Panc1 (cell line): ENCODE measurements around the gene NME2. TPM values are rescaled to one million over a fixed set of nuclear protein-coding genes. Genes with fewer than 3 reads are reported as not detected.

Source experiments
- ATAC-seq: fragments of 200-7000 bp; cut with Tn5 transposase; 2 replicates; pipeline ENCODE4 v1.9.1; 2020; ENCODE audit warnings: mild to moderate bottlenecking, moderate library complexity
- BruUV-seq: library from RNA; stranded (reverse); fragments of 400-500 nt; replicated peaks from 2 replicates; lab custom pipeline; 2021; lab: Mats Ljungman, UMichigan
- CTCF ChIA-PET: fragments of 300-600 bp; sonication (Branson Sonifier 250); formaldehyde crosslinking; loops from one replicate; lab custom pipeline; 2022; ENCODE audit warnings: antibody characterized with exemption; lab: Charles Lee
- POLR2A ChIA-PET: fragments of 300-600 bp; sonication (Branson Sonifier 250); formaldehyde crosslinking; loops from one replicate; lab custom pipeline; 2022; ENCODE audit warnings: antibody characterized with exemption; lab: Charles Lee
- DNase-seq: peaks from one replicate; pipeline ENCODE4 v3.0.0-alpha.2; 2010; ENCODE audit warnings: low read depth, low spot score
- H3K27ac ChIP-seq: 2 replicates; pipeline ENCODE4 v1.5.1; 2011; ENCODE audit warnings: mild to moderate bottlenecking, low read length, inconsistent platforms
- H3K27me3 ChIP-seq: fragments of 200-500 bp; sonication (Bioruptor generic); 2 replicates; pipeline ENCODE4 v1.6.0; 2014; ENCODE audit warnings: low read length, inconsistent platforms; ENCODE audit not compliant: control insufficient read depth, insufficient read depth
- H3K36me3 ChIP-seq: fragments of 200-500 bp; sonication (Bioruptor generic); 2 replicates; pipeline ENCODE4 v1.5.1; 2014; ENCODE audit warnings: inconsistent platforms, mild to moderate bottlenecking, low read length, moderate library complexity; ENCODE audit not compliant: control insufficient read depth, insufficient read depth
- H3K4me1 ChIP-seq: 2 replicates; pipeline ENCODE4 v1.5.1; 2011; ENCODE audit warnings: inconsistent platforms, mild to moderate bottlenecking, low read length, moderate library complexity; ENCODE audit not compliant: control insufficient read depth, insufficient read depth
- H3K4me3 ChIP-seq, 2 experiments: 2 replicates each; pipeline ENCODE4 v1.5.1; 2011 to 2012; ENCODE audit warnings: low read depth in 2 of 2, low read length in 2 of 2, mild to moderate bottlenecking in 2 of 2, inconsistent platforms in 1 of 2, moderate library complexity in 1 of 2
- H3K9me3 ChIP-seq: fragments of 200-500 bp; sonication (Bioruptor generic); 2 replicates; pipeline ENCODE4 v1.5.1; 2014; ENCODE audit warnings: low read depth, mild to moderate bottlenecking, inconsistent platforms, low read length, moderate library complexity; ENCODE audit not compliant: control insufficient read depth, insufficient read depth
- POLR2AphosphoS5 ChIP-seq: IDR thresholded peaks from 2 replicates; pipeline ENCODE4 v1.6.1; 2012; ENCODE audit warnings: mild to moderate bottlenecking, low read depth, low read length, moderate library complexity
- SIN3A ChIP-seq: IDR thresholded peaks from 2 replicates; pipeline ENCODE4 v1.6.1; 2012; ENCODE audit warnings: low read depth, mild to moderate bottlenecking, low read length, moderate library complexity, borderline replicate concordance; ENCODE audit not compliant: insufficient read depth
- TCF7L2 ChIP-seq: IDR thresholded peaks from 2 replicates; pipeline ENCODE4 v1.6.1; 2011; ENCODE audit warnings: mild to moderate bottlenecking, low read depth, low read length, inconsistent platforms
- in situ Hi-C: cut with HindIII; loops from 2 replicates; pipeline ENCODE4 v1.10.0; 2016; ENCODE audit warnings: low sequenced_read_pairs, low pct_unique_long_range_greater_than_20kb
- intact Hi-C: fragments of 100-400 bp; cut with micrococcal nuclease; formaldehyde crosslinking; loops from one replicate; pipeline ENCODE4 v1.10.0; 2022; ENCODE audit not compliant: unreplicated experiment
- total RNA-seq: library from RNA; stranded (reverse); gene quantifications from one replicate; pipeline ENCODE4 v1.2.1, GENCODE V29; 2021; ENCODE audit not compliant: unreplicated experiment
- TF ChIP-seq, protein P1 (sequence below), 2 experiments: IDR thresholded peaks; 2 replicates each; pipeline ENCODE4 v1.6.1; 2011 to 2012; ENCODE audit warnings: low read depth in 2 of 2, control low read depth in 1 of 2, low read length in 1 of 2, mild to moderate bottlenecking in 1 of 2, moderate library complexity in 1 of 2; ENCODE audit not compliant: insufficient read depth in 1 of 2
- TF ChIP-seq, protein P2 (sequence below): fragments of 450-650 bp; IDR thresholded peaks from 2 replicates; pipeline ENCODE4 v1.5.1; 2017; ENCODE audit warnings: mild to moderate bottlenecking

NME2 gene
- total RNA-seq, 1 experiment from 2014 or later, result 1,280 TPM

DNA sequence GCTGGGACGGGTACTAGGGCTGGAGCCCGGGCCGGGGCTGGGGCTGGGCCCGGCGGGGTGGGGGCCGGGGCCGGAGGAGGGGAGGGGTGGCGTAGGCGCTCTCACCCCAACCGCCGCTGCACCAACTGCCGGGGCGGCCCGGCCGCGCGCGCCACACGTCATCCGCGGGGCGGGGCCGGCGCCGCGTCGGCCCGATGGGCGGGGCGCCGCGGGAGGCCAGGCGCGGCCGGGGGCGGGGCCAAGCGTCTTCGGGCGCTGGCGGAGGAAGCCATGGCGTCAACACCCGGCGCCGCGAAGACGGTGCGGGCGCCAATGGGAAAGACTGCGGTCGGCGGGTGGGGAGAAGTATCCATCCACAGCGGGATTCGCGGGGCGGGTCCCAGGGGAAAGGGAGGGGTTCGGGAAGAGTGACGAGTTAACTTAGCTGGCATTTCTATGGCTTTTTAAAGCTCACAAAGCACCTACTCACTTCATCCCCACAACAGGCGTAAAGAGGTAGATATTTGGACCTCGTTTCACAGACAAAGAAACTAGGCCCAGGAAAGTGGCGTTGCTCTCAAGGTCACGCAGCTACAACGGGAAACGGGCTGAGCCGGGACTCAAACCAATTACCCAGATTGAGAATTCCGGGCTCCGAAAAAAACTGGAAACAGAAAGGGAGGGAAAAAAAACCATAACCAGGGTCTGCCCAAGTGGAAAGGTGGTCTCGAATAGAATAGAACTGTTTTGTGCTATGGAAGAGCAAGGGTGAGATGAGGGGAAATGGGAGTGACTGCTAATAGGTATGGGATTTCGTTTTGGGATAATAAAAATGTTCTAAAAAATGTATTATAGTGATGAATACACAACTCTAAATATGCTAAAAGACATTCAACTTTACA is 45.2 kb upstream of the NME2 start, which contains the start of gene SPAG9:
Gene SPAG9 (minus strand): TSS at position 130 of the 881 bp plus-strand sequence. CDS start 212 bp downstream, outside the sequence.
- Histone ChIP-seq H3K36me3 (peaks cover 7% of the 10 kb centered on the region; the same call in 1 of the 2 replicates), H3K27me3 (no peaks in the 10 kb centered on the region), H3K9me3 (no peaks in the 10 kb centered on the region), H3K4me3 (peak within 1 kb of the TSS; percentile 84 to 92), H3K4me1 (peaks cover 27% of the 10 kb centered on the region), H3K27ac (peak within 1 kb of the TSS; percentile 97)
- DNase-seq, result peak; percentile 76
- ATAC-seq, result peak; percentile 90
- CTCF ChIA-PET, result interaction anchor here (0.7 to 1.5 kb wide), 2 partner anchors 32 to 116 kb away, joined by 3 to 18 read pairs; partner anchors contain the start of gene NME1
- in situ Hi-C loops, result no loop called here
- TF ChIP-seq, protein P1, sequence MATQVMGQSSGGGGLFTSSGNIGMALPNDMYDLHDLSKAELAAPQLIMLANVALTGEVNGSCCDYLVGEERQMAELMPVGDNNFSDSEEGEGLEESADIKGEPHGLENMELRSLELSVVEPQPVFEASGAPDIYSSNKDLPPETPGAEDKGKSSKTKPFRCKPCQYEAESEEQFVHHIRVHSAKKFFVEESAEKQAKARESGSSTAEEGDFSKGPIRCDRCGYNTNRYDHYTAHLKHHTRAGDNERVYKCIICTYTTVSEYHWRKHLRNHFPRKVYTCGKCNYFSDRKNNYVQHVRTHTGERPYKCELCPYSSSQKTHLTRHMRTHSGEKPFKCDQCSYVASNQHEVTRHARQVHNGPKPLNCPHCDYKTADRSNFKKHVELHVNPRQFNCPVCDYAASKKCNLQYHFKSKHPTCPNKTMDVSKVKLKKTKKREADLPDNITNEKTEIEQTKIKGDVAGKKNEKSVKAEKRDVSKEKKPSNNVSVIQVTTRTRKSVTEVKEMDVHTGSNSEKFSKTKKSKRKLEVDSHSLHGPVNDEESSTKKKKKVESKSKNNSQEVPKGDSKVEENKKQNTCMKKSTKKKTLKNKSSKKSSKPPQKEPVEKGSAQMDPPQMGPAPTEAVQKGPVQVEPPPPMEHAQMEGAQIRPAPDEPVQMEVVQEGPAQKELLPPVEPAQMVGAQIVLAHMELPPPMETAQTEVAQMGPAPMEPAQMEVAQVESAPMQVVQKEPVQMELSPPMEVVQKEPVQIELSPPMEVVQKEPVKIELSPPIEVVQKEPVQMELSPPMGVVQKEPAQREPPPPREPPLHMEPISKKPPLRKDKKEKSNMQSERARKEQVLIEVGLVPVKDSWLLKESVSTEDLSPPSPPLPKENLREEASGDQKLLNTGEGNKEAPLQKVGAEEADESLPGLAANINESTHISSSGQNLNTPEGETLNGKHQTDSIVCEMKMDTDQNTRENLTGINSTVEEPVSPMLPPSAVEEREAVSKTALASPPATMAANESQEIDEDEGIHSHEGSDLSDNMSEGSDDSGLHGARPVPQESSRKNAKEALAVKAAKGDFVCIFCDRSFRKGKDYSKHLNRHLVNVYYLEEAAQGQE (IDR thresholded peaks at IDR 0.05; ENCODE audit: insufficient read depth in 1 of 2, low read depth in 2 of 2, low read length in 1 of 2), result 0 out of 4 replicates have a peak, but pooled peaks of 1 of the 2 experiments have one; percentile 11
- TF ChIP-seq, protein P2, sequence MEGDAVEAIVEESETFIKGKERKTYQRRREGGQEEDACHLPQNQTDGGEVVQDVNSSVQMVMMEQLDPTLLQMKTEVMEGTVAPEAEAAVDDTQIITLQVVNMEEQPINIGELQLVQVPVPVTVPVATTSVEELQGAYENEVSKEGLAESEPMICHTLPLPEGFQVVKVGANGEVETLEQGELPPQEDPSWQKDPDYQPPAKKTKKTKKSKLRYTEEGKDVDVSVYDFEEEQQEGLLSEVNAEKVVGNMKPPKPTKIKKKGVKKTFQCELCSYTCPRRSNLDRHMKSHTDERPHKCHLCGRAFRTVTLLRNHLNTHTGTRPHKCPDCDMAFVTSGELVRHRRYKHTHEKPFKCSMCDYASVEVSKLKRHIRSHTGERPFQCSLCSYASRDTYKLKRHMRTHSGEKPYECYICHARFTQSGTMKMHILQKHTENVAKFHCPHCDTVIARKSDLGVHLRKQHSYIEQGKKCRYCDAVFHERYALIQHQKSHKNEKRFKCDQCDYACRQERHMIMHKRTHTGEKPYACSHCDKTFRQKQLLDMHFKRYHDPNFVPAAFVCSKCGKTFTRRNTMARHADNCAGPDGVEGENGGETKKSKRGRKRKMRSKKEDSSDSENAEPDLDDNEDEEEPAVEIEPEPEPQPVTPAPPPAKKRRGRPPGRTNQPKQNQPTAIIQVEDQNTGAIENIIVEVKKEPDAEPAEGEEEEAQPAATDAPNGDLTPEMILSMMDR, result no peak
- peak; percentile 34; the same call in 1 of the 2 replicates for TF ChIP-seq POLR2AphosphoS5
- TF ChIP-seq SIN3A, result no peak
- TF ChIP-seq TCF7L2, result no peak
- BruUV-seq, result TSS peak; percentile 98
- intact Hi-C loops, result no loop called here
- POLR2A ChIA-PET, result interaction anchor here (0.6 to 1.6 kb wide), 5 partner anchors 10 to 320 kb away, joined by 3 to 14 read pairs (median 5); partner anchors contain the start of gene NME1

DNA sequence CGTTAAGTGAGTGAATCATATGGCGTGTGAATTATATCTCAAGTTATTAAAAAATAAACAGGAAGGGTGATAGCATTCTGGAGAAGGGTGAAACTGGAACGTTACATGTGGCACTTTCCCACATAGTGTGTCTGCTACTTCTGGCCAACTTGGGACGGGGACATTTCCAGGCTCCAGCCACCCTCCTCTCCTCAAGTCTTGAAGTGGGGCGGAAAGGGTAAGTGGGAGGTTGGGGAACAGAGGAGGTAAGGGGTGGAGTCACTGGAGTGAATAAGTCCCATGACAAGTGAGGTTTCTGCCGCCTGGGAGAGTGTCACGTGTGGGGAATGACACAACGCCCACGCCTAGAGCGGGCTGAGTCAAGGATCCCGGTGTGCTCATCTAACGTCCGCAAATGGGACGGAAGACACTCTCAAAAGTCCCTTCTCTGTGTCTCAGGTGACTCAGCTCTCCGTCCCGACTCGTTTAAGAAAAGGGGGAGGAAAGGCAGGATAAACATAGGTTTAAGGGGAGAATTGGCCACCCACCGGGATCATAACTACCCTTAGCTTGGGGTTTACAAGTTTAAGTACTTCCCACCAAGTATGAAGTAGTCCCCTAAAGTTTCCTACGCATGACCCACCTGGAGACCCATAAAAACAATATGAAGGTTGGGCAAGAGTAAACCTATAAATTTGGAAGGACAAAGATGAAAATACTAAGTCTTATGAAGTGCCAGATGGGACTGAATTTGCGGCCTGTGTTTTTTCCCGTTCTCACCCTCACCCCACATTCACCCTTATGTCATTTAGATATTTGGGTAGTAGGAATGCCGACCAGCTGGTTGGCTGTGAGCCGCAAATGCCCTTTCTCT is 44.4 kb upstream of the NME2 start:
- no TSS peak for BruUV-seq
- POLR2A ChIA-PET, result interaction anchor here (0.5 to 1.6 kb wide), 5 partner anchors 9 to 31 kb away, joined by 3 to 14 read pairs (median 6); partner anchors contain the start of gene NME1
- TF ChIP-seq, protein P2, result no peak
- TF ChIP-seq SIN3A (peak; percentile 85; the same call in 1 of the 2 replicates), POLR2AphosphoS5 (peak; percentile 91), TCF7L2 (peak; percentile 56; the same call in 1 of the 2 replicates)
- TF ChIP-seq, protein P1 (IDR thresholded peaks at IDR 0.05; ENCODE audit: insufficient read depth in 1 of 2, low read depth in 2 of 2, low read length in 1 of 2), result no peak
- peak overlapping the region; percentile 97 for H3K27ac ChIP-seq
- CTCF ChIA-PET, result no interaction called here
- no peaks in the 10 kb centered on the region for H3K9me3 ChIP-seq
- H3K4me1 ChIP-seq, result peaks cover 25% of the 10 kb centered on the region
- in situ Hi-C loops, result no loop called here
- H3K36me3 ChIP-seq, result peaks cover 7% of the 10 kb centered on the region; the same call in 1 of the 2 replicates
- ATAC-seq (peak; percentile 85), DNase-seq (peak; percentile 99)
- intact Hi-C loops, result no loop called here
- H3K27me3 ChIP-seq, result no peaks in the 10 kb centered on the region
- H3K4me3 ChIP-seq, result peak overlapping the region; percentile 65 to 92
